Neural crest cell (in vitro differentiated cells): Measurements from ENCODE around the gene CPNE8. TPM values are rescaled to one million over a fixed set of nuclear protein-coding genes. Genes with fewer than 3 reads are reported as not detected.

Experiments used
- DNase-seq: peaks from one replicate; pipeline ENCODE4 v3.0.0; 2021; ENCODE audit warnings: low read depth, mixed read lengths, low spot score
- H3K27ac Mint-ChIP-seq: one replicate; pipeline ENCODE4 v1.8.0; 2021; ENCODE audit warnings: mild to moderate bottlenecking, mixed read lengths; ENCODE audit not compliant: unreplicated experiment
- H3K27me3 Mint-ChIP-seq: 2 replicates; pipeline ENCODE4 v1.8.0; 2021; ENCODE audit warnings: low read depth, mild to moderate bottlenecking, mixed read lengths
- H3K36me3 Mint-ChIP-seq: 2 replicates; pipeline ENCODE4 v1.8.0; 2021; ENCODE audit warnings: low read depth, mild to moderate bottlenecking, mixed read lengths
- H3K4me1 Mint-ChIP-seq: 2 replicates; pipeline ENCODE4 v1.8.0; 2021; ENCODE audit warnings: mixed read lengths
- H3K4me3 Mint-ChIP-seq: one replicate; pipeline ENCODE4 v1.8.0; 2021; ENCODE audit warnings: mild to moderate bottlenecking, mixed read lengths
- H3K9me3 Mint-ChIP-seq: 2 replicates; pipeline ENCODE4 v1.8.0; 2021; ENCODE audit warnings: mixed read lengths
- CTCF ChIP-seq: fragments of 200-600 bp; sonication (generic); conservative IDR thresholded peaks from 2 replicates; pipeline ENCODE4 v1.5.0; 2021; ENCODE audit warnings: antibody characterized with exemption, mild to moderate bottlenecking
- total RNA-seq: library from RNA; stranded (reverse); gene quantifications from 2 replicates; pipeline ENCODE4 v1.2.1, GENCODE V29; 2021

The CPNE8 gene
- total RNA-seq, 1 donor from 2014 or later, result 7.0 TPM

- Mint-ChIP-seq H3K4me1 (no peaks in the 10 kb centered on the region), H3K9me3 (no peaks in the 10 kb centered on the region), H3K4me3 (no peak overlapping the region), H3K27ac (no peak overlapping the region), H3K27me3 (no peaks in the 10 kb centered on the region), H3K36me3 (no peaks in the 10 kb centered on the region)
- DNase-seq, result no peak
- TF ChIP-seq CTCF, result no peak
Measured at GRCh38 chr12:38761636-38762342, 143.6 kb downstream of the CPNE8 start.

GRCh38 chr12:38761111-38761510 lies 144.3 kb downstream of the CPNE8 start:
- no peak overlapping the region for H3K27ac Mint-ChIP-seq
- no peak for DNase-seq
- no peaks in the 10 kb centered on the region for H3K4me1 Mint-ChIP-seq
- no peaks in the 10 kb centered on the region for H3K36me3 Mint-ChIP-seq
- no peaks in the 10 kb centered on the region for H3K9me3 Mint-ChIP-seq
- TF ChIP-seq CTCF, result no peak
- H3K4me3 Mint-ChIP-seq, result no peak overlapping the region
- H3K27me3 Mint-ChIP-seq, result no peaks in the 10 kb centered on the region

- no peaks in the 10 kb centered on the region for H3K4me1 Mint-ChIP-seq
- no peak for DNase-seq
- no peak for TF ChIP-seq CTCF
- no peak overlapping the region for H3K27ac Mint-ChIP-seq
- no peak overlapping the region for H3K4me3 Mint-ChIP-seq
- H3K36me3 Mint-ChIP-seq, result no peaks in the 10 kb centered on the region
- H3K27me3 Mint-ChIP-seq, result no peaks in the 10 kb centered on the region
- no peaks in the 10 kb centered on the region for H3K9me3 Mint-ChIP-seq
Measured at GRCh38 chr12:38759621-38760020, 145.8 kb downstream of the CPNE8 start.

GRCh38 chr12:38746744-38747143 lies 158.6 kb downstream of the CPNE8 start:
- H3K9me3 Mint-ChIP-seq, result peaks cover 9% of the 10 kb centered on the region
- H3K36me3 Mint-ChIP-seq, result peaks cover 7% of the 10 kb centered on the region
- DNase-seq, result no peak
- no peak for TF ChIP-seq CTCF
- H3K4me3 Mint-ChIP-seq, result no peak overlapping the region
- H3K27ac Mint-ChIP-seq, result no peak overlapping the region
- no peaks in the 10 kb centered on the region for H3K4me1 Mint-ChIP-seq
- no peaks in the 10 kb centered on the region for H3K27me3 Mint-ChIP-seq

- H3K4me1 Mint-ChIP-seq, result no peaks in the 10 kb centered on the region
- H3K27me3 Mint-ChIP-seq, result no peaks in the 10 kb centered on the region
- no peak overlapping the region for H3K4me3 Mint-ChIP-seq
- peaks cover 7% of the 10 kb centered on the region for H3K36me3 Mint-ChIP-seq
- no peak for DNase-seq
- H3K27ac Mint-ChIP-seq, result no peak overlapping the region
- H3K9me3 Mint-ChIP-seq, result peaks cover 7% of the 10 kb centered on the region
- no peak for TF ChIP-seq CTCF
Measured at GRCh38 chr12:38745601-38746000, 159.8 kb downstream of the CPNE8 start.
